Activated T-helper 17 cell treated with anti-CD3 and anti-CD28 coated beads, Interleukin-2, amount 50 U/mL, for 72 hours (primary cell): ENCODE results near the gene TMOD2. TPM values are rescaled to one million over a fixed set of nuclear protein-coding genes. Genes with fewer than 3 reads are reported as not detected.

ENCODE experiments used
- ATAC-seq: fragments of 150-1000 bp; cut with Tn5 transposase; replicated peaks from 2 replicates; pipeline ENCODE4 v1.10.0; 2021; ENCODE audit warnings: mild to moderate bottlenecking, moderate library complexity
- H3K27ac Mint-ChIP-seq: one replicate; pipeline ENCODE4 v1.8.0; 2022; ENCODE audit warnings: mixed read lengths
- H3K27me3 Mint-ChIP-seq: one replicate; pipeline ENCODE4 v1.8.0; 2022; ENCODE audit warnings: mixed read lengths
- H3K36me3 Mint-ChIP-seq: one replicate; pipeline ENCODE4 v1.8.0; 2022; ENCODE audit warnings: low read depth, mild to moderate bottlenecking, mixed read lengths
- H3K4me1 Mint-ChIP-seq: one replicate; pipeline ENCODE4 v1.8.0; 2022; ENCODE audit warnings: mixed read lengths
- H3K4me3 Mint-ChIP-seq: one replicate; pipeline ENCODE4 v1.8.0; 2022; ENCODE audit warnings: mild to moderate bottlenecking, mixed read lengths
- H3K9me3 Mint-ChIP-seq: one replicate; pipeline ENCODE4 v1.8.0; 2022; ENCODE audit warnings: mixed read lengths
- total RNA-seq, 2 donors: library from RNA; stranded (reverse); gene quantifications; one replicate each; pipeline ENCODE4 v1.2.3, GENCODE V29; 2022

The TMOD2 gene
- total RNA-seq, 2 donors from 2014 or later, result 2.8 to 3.8 TPM

DNA sequence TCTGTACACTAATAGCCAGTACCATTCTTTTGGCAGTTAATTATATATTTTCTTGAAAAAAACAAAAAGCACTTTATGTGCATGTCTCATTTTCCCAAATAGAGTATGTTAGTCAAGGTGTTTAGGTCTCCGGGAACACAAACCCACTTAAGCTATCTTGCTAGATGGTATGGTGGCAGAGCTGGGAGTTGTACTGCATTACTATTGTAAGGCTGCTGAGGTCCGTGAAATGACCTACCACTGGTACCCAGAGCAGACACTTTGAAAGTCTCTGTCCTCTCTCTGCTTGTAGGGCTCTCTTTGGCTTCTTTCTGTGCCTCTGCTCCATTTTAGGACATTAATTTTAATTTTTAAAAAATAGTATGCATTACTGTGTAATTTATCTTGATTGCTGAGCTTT lies 86.9 kb downstream of the TMOD2 start:
- H3K4me3 Mint-ChIP-seq, result peak overlapping the region; percentile 43
- H3K27me3 Mint-ChIP-seq, result no peaks in the 10 kb centered on the region
- peaks cover 69% of the 10 kb centered on the region for H3K4me1 Mint-ChIP-seq
- no peak for ATAC-seq
- no peaks in the 10 kb centered on the region for H3K9me3 Mint-ChIP-seq
- peak overlapping the region; percentile 14 for H3K27ac Mint-ChIP-seq
- H3K36me3 Mint-ChIP-seq, result peaks cover 34% of the 10 kb centered on the region

DNA sequence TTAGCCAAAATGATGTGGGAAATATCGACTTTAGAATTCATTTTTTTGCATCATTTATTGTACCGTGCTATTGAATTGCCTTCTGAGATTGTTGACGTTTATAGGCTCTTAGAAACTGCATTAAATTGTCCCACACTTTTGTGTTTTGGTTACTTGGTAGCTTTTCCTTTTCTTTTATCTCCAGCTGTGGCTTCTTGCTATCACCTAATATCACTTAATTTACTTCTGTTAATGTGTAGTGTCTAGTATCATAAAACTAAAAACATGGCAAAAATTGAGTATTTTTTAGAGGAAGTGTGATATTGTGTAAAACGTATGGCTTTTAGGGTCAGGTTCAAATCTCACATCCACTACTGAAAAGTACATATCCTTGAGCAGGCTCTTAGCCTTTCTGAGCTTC lies 89.3 kb downstream of the TMOD2 start:
- Mint-ChIP-seq H3K27me3 (no peaks in the 10 kb centered on the region), H3K4me1 (peaks cover 60% of the 10 kb centered on the region), H3K36me3 (peaks cover 14% of the 10 kb centered on the region), H3K9me3 (no peaks in the 10 kb centered on the region), H3K27ac (no peak overlapping the region), H3K4me3 (peak overlapping the region; percentile 14)
- ATAC-seq, result no peak

DNA sequence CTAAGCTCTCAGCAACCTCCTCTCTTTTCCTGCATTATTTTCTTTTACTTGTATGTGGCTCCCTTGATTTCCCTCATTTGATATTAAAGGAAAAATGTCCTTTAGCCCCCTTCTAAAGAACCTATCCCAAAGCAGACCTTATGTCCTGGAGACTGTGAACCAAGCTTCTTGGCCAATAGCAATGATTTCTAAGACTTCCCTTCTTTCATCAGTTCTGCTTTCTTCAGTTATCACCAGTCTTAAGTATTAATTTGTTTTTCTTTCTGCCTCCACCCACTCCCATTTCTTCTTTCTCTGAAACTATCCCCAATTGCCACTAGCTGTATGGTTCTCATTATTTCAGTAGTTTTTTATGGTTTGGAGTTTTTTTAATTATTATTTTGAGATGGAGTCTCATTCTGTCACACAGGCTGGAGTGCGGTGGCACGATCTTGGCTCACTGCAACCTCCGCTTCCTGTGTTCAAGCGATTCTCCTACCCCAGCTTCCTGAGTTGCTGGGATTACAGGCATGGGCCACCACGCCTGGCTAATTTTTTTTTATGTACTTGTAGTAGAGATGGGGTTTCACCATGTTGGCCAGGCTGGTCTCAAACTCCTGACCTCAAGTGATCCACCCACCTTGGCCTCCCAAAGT lies 90.1 kb downstream of the TMOD2 start:
- no peak for ATAC-seq
- Mint-ChIP-seq H3K9me3 (no peaks in the 10 kb centered on the region), H3K4me3 (peak overlapping the region; percentile 24), H3K4me1 (peaks cover 58% of the 10 kb centered on the region), H3K27me3 (no peaks in the 10 kb centered on the region), H3K27ac (no peak overlapping the region), H3K36me3 (peaks cover 6% of the 10 kb centered on the region)

DNA sequence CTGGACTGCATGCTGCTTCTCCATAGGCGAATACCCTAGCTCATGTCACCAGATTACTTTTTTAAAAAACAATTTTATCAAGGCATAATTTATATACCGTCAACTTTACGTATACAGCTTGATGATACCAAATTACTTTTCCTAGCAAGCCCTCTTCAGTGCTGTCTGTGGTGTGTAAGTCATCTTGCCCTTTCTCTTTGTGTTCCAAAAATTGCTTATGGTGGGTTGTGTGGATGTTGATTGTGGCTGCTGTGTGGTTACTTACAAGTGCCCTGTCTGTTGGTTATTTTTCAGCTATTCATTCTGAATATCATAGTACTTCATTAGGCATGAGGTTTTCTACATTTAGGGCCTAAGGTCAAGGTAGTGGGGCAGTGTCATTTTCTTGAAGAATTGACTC lies 90.9 kb downstream of the TMOD2 start:
- peak; percentile 33 for ATAC-seq
- no peaks in the 10 kb centered on the region for H3K27me3 Mint-ChIP-seq
- no peaks in the 10 kb centered on the region for H3K9me3 Mint-ChIP-seq
- peak overlapping the region; percentile 1 for H3K27ac Mint-ChIP-seq
- peaks cover 5% of the 10 kb centered on the region for H3K36me3 Mint-ChIP-seq
- H3K4me1 Mint-ChIP-seq, result peaks cover 55% of the 10 kb centered on the region
- H3K4me3 Mint-ChIP-seq, result peak overlapping the region; percentile 24

DNA sequence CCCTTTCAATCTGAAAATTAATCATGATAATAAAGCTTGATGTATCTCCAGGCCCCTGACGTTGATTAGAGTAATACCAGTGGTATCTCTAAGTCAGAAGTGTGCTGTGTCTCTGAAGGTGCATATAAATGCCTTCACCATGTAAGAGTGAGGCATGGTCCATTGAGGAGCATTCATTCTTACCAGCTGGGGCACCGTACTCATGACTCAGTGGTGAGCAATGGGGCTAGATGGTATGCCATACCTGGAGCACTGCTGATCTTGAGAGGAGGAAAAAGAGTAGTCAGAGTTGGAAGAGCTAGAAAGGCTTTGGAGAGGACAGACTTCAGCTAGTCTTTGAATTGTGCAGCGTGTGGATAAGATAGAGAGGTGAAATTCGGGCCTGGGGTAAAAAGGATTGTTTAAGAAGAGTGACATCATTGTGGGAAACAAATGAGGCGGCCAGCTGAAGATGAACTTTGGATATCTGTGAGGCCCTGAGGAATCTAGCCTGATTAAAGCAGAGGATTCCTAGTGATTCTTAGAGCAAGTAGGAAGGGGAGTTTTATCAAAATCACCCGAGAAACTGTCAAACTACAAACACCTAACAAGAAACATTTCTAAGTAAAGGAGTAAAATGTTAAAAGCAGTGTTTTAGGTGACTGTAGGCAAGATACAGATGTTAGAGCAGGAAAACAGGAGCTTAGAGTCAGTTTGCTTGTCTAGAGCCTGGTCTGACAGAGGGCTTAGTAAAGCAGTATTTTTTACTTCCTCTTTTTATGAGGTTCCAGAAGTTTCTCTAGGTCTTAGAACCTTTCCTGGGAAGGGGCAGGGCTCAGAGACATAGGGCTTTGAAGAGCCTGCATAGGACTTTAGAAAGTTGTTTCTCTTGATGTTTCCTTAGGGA lies 91.7 kb downstream of the TMOD2 start:
- no peaks in the 10 kb centered on the region for H3K9me3 Mint-ChIP-seq
- H3K36me3 Mint-ChIP-seq, result peaks cover 5% of the 10 kb centered on the region
- H3K4me3 Mint-ChIP-seq, result peak overlapping the region; percentile 24
- peak overlapping the region; percentile 1 for H3K27ac Mint-ChIP-seq
- H3K27me3 Mint-ChIP-seq, result no peaks in the 10 kb centered on the region
- H3K4me1 Mint-ChIP-seq, result peaks cover 47% of the 10 kb centered on the region
- peak; percentile 96 for ATAC-seq

DNA sequence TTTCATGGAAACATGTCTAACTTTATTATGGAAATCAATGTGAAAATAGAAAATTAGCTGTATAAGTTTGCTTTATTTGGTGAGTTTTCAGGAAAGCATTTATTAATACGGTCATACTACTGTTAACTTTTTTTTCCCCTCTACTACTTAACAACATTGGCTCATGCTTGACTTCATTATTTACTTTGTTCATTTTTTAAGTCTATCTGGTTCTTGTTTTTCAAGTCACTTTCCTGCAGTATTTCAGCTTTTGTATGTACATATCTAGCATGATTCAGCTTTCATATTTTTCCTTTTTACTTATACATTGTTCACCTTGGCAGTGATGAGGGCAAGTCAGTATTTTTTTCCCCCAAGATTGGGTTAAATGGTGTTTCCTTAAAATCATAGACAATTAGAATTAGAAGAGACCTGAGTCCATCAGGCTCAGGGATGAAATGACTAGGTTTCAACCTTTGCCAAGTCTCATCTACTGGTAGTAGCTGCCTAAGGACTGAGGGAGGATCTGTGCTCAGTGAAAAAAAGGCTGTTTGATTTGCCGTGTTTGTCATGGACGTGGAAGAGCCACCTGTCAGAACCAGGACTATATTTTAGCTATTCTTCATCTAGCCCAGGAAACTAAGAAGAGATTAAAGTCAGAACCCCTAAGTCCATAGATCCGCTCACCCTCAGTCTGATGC lies 93.5 kb downstream of the TMOD2 start:
- ATAC-seq, result no peak
- Mint-ChIP-seq H3K4me1 (peaks cover 50% of the 10 kb centered on the region), H3K27me3 (no peaks in the 10 kb centered on the region), H3K9me3 (no peaks in the 10 kb centered on the region), H3K27ac (no peak overlapping the region), H3K36me3 (peaks cover 11% of the 10 kb centered on the region), H3K4me3 (peak overlapping the region; percentile 7)

DNA sequence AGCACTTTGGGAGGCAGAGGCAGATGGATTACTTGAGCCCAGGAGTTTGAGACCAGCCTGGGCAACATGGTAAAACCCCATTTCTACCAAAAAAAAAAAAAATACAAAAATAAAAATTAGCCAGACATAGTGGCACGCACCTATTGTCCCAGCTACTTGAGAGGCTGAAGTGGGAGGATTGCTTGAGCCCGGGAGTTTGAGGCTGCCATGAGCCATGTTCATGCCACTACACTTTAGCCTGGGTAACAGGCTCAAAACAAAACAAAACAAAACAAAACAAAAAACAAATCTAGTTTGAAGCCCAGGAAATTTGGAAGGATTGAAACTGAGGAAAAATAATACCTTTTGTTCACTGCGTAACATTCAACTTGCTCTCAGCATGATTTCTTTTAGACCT lies 94.7 kb downstream of the TMOD2 start:
- Mint-ChIP-seq H3K36me3 (peaks cover 11% of the 10 kb centered on the region), H3K4me1 (peaks cover 54% of the 10 kb centered on the region), H3K27me3 (no peaks in the 10 kb centered on the region), H3K4me3 (peak overlapping the region; percentile 52), H3K27ac (no peak overlapping the region), H3K9me3 (no peaks in the 10 kb centered on the region)
- ATAC-seq, result no peak

DNA sequence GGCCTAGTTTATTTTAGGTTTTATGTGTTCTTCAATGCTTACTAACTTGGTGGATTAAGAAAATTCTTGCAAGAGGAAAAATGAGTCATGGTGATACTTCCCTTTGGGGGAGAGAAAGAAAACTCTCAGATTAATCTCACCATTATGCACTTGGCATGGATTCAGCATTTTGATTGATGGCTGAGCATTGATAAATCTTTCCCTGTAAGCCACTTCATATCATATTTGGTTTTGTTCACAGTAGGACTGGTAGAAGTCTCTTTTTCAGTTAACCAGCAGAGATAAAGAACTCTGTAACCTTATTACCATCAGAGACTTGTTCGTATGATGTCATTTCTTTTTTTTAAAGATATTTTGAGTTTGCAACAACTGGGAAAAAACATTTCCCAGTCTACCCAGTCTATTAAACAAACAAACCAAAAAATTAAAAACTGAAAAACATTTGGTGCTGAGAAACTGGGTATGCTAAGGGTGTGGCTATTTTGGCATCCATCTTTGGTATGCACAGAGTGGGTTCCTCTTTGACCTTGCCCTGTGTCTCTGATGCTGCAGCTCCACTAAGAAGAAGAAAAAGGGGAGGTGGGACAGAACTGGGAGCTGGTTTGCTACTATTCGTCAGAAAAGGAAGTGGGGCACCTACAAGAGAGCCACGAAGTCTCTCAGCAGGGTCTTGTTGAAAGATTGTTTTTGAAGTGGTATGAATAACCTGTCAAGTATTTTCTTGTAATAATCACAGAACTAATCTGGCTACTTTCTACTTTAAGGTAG lies 95.2 kb downstream of the TMOD2 start:
- Mint-ChIP-seq H3K4me3 (peak overlapping the region; percentile 52), H3K27me3 (no peaks in the 10 kb centered on the region), H3K4me1 (peaks cover 52% of the 10 kb centered on the region), H3K27ac (no peak overlapping the region), H3K9me3 (no peaks in the 10 kb centered on the region), H3K36me3 (peaks cover 11% of the 10 kb centered on the region)
- peak; percentile 32 for ATAC-seq

DNA sequence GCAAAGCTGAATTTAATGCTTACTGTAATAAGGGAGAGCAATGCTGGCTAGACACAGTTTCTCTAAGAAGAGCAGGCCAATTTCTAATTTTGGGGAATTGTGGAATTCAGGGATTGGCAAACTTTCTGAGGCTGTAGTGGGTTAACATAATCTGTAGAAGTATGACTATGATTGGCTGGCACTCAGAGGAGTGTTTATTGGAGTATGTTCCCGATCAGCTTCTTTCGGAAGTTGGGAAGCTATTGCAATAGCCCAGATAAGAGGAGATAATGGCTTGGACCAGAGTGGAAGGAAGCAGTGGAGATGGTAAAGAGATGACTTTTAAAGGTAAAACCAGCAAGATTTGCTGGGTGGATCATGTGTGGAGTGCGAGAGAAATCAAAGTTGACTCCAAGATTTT lies 97.4 kb downstream of the TMOD2 start:
- peaks cover 50% of the 10 kb centered on the region for H3K4me1 Mint-ChIP-seq
- peak overlapping the region; percentile 0 for H3K27ac Mint-ChIP-seq
- H3K4me3 Mint-ChIP-seq, result no peak overlapping the region
- peaks cover 11% of the 10 kb centered on the region for H3K36me3 Mint-ChIP-seq
- H3K27me3 Mint-ChIP-seq, result no peaks in the 10 kb centered on the region
- ATAC-seq, result no peak
- H3K9me3 Mint-ChIP-seq, result no peaks in the 10 kb centered on the region

DNA sequence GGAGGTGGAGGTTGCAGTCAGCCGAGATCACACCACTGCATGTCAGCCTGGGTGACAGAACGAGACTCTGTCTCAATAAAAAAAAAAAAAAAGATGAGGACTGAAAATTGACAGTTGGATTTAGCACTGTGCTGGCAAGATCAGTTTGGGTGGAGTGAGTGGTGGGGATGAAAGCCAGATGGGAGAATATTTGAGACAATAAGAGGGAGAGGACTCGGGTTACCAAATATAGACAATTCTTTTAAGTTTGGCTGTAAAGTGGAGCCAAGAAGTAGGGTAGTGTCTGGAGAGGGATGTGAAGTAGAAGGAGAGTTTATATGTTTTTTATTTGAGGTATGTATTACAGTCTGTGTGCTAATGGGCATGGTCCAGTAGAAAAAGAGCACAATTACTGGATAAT lies 98.5 kb downstream of the TMOD2 start:
- Mint-ChIP-seq H3K4me3 (no peak overlapping the region), H3K4me1 (peaks cover 47% of the 10 kb centered on the region), H3K36me3 (peaks cover 16% of the 10 kb centered on the region), H3K27me3 (no peaks in the 10 kb centered on the region), H3K9me3 (no peaks in the 10 kb centered on the region), H3K27ac (no peak overlapping the region)
- no peak for ATAC-seq

DNA sequence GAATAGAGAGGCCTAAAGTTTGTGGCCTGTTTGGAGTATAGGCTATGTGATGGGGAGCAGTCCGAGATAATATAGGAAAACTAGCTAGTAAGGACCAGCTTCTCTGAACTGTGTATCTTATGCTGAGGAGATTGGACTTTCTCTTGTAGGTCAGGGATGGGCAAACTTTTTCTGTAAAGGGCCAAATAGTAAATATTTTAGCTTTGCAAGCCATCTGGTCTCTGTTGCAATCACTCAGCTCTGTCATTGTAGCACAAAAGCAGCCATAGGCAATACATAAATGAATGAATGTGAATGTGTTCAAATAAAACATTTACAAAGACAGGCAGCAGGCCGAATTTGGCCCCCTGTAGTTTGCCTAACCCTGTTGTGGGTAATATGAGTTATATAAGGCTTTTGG lies 102.6 kb downstream of the TMOD2 start:
- ATAC-seq, result no peak
- Mint-ChIP-seq H3K9me3 (no peaks in the 10 kb centered on the region), H3K27me3 (no peaks in the 10 kb centered on the region), H3K4me3 (no peak overlapping the region), H3K4me1 (peaks cover 47% of the 10 kb centered on the region), H3K36me3 (peaks cover 9% of the 10 kb centered on the region), H3K27ac (no peak overlapping the region)

DNA sequence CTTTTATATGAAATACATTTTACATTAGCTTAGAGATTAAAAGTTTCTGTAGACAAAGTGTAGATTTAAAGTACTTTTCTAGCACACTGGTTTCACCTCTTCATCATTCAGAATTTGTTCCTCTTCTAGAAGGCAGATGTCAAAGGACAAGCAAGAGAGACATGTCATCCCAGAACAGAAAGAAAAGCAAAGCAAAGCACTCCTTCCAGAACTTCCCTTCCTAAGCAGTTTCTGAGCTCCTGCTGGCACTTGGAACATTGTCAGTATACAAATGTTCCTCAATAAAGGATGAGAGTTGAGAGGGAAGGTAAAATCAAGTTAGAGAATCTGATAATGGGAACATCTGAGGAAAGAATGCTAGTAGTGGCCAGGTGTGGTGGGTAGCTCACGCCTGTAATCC lies 104.2 kb downstream of the TMOD2 start:
- Mint-ChIP-seq H3K4me3 (no peak overlapping the region), H3K27ac (no peak overlapping the region), H3K9me3 (no peaks in the 10 kb centered on the region), H3K4me1 (peaks cover 44% of the 10 kb centered on the region), H3K36me3 (peaks cover 10% of the 10 kb centered on the region), H3K27me3 (no peaks in the 10 kb centered on the region)
- ATAC-seq, result no peak

DNA sequence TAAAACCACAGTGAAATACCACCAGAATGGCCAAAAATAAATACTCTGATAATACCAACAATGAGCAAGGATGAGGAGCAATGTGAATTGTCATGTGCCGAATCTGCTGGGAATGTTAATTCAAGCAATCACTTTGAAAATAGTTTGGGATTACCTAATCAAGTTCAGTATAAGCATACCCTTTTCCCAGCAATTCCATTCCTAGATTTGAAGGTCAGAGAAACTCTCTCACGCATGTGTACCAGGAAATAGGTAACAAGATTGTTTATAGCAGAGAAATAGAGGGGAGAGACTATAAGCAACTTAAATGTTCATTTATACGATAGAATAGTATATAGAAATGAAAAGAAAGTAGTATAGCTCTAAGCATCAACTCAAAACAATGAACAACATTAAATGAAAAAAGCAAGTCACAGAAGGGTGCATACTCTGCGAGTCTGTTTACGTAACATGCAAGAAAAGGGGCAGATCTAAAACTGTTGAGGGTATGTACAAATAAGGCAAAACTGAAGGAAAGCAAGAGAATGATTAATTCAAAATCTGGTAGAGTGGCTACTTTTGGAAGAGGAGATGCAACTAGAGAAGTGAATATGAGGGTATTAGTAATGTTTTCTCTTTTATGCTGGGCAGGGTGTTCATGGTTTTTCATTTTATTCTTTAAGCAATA lies 105.5 kb downstream of the TMOD2 start:
- Mint-ChIP-seq H3K4me1 (peaks cover 44% of the 10 kb centered on the region), H3K36me3 (peaks cover 10% of the 10 kb centered on the region), H3K27ac (peak overlapping the region; percentile 16), H3K4me3 (no peak overlapping the region), H3K9me3 (no peaks in the 10 kb centered on the region), H3K27me3 (no peaks in the 10 kb centered on the region)
- peak; percentile 11 for ATAC-seq
